H1 (cell line): ENCODE measurements around the gene MBNL1. TPM values are rescaled to one million over a fixed set of nuclear protein-coding genes. Genes with fewer than 3 reads are reported as not detected.

Experiments
- CTCF ChIA-PET: fragments of 300-600 bp; sonication (Branson Sonifier 250); formaldehyde crosslinking; loops from one replicate; lab custom pipeline; 2021; ENCODE audit not compliant: partially characterized antibody; lab: Charles Lee
- POLR2A ChIA-PET: fragments of 300-600 bp; sonication (Branson Sonifier 250); formaldehyde crosslinking; loops from one replicate; lab custom pipeline; 2021; ENCODE audit warnings: inconsistent platforms; ENCODE audit not compliant: partially characterized antibody; lab: Charles Lee
- DNase-seq, 2 experiments: peaks; one replicate each; pipeline versions ENCODE4 v3.0.0 to v3.0.0-alpha.2; 2010 to 2022; ENCODE audit warnings: low spot score in 2 of 2, low read depth in 1 of 2, mixed read lengths in 1 of 2
- FAIRE-seq: peaks from 2 replicates; lab custom pipeline; 2011; peaks lifted over from hg19 to GRCh38; lab: Jason Lieb, UNC
- H2AFZ ChIP-seq: 2 replicates; pipeline ENCODE4 v1.8.1; 2012; ENCODE audit warnings: low read length, inconsistent platforms
- H2AK5ac ChIP-seq: 2 replicates; pipeline ENCODE4 v1.6.1; 2013; ENCODE audit warnings: low read depth, low read length
- H2BK120ac ChIP-seq: replicated peaks from 2 replicates; pipeline ENCODE3; 2013; ENCODE audit warnings: low read depth, low read length, inconsistent platforms
- H2BK12ac ChIP-seq: 2 replicates; pipeline ENCODE4 v1.6.1; 2013; ENCODE audit warnings: low read depth, low read length
- H2BK15ac ChIP-seq: 2 replicates; pipeline ENCODE4 v1.6.1; 2013; ENCODE audit warnings: low read length
- H2BK20ac ChIP-seq: 2 replicates; pipeline ENCODE4 v1.6.1; 2013; ENCODE audit warnings: low read length
- H2BK5ac ChIP-seq: 2 replicates; pipeline ENCODE4 v1.6.1; 2013; ENCODE audit warnings: low read depth, low read length
- H3K14ac ChIP-seq: 2 replicates; pipeline ENCODE4 v1.6.1; 2013; ENCODE audit warnings: inconsistent platforms; ENCODE audit not compliant: insufficient read length
- H3K18ac ChIP-seq: 2 replicates; pipeline ENCODE4 v1.6.1; 2013; ENCODE audit warnings: low read length; ENCODE audit errors: extremely low read depth
- H3K23ac ChIP-seq: 2 replicates; pipeline ENCODE4 v1.6.1; 2013; ENCODE audit warnings: inconsistent platforms; ENCODE audit not compliant: insufficient read length
- H3K23me2 ChIP-seq: 2 replicates; pipeline ENCODE4 v1.6.1; 2013; ENCODE audit warnings: low read depth, low read length
- H3K27ac ChIP-seq: 2 replicates; pipeline ENCODE4 v1.6.1; 2011; ENCODE audit warnings: low read depth, low read length, inconsistent platforms
- H3K27me3 ChIP-seq, 4 experiments: replicated peaks in 1 of 4; 1 replicate in 1 of 4; 2 replicates in 3 of 4; pipeline versions ENCODE4 v1.6.1 to v1.8.1; 2011 to 2013; ENCODE audit warnings: low read length in 3 of 4, mild to moderate bottlenecking in 3 of 4, inconsistent platforms in 2 of 4, mixed read lengths in 2 of 4, moderate library complexity in 1 of 4; ENCODE audit not compliant: control insufficient read depth in 3 of 4, insufficient read depth in 3 of 4; ENCODE audit errors: extremely low read depth in 1 of 4
- H3K36me3 ChIP-seq, 4 experiments: 2 replicates each; pipeline versions ENCODE4 v1.6.1 to v1.8.1; 2011 to 2013; ENCODE audit warnings: mild to moderate bottlenecking in 4 of 4, low read length in 3 of 4, moderate library complexity in 2 of 4, control low read depth in 1 of 4, inconsistent platforms in 1 of 4; ENCODE audit not compliant: insufficient read depth in 4 of 4, control insufficient read depth in 2 of 4
- H3K4ac ChIP-seq: replicated peaks from 2 replicates; pipeline ENCODE3; 2013; ENCODE audit warnings: low read length, low read depth, mixed read lengths, inconsistent platforms; ENCODE audit not compliant: insufficient read length
- H3K4me1 ChIP-seq, 4 experiments: replicated peaks in 1 of 4; 1 replicate in 1 of 4; 2 replicates in 3 of 4; pipeline versions ENCODE4 v1.6.1 to v1.8.1; 2011 to 2013; ENCODE audit warnings: low read length in 3 of 4, inconsistent platforms in 2 of 4, mixed read lengths in 1 of 4; ENCODE audit not compliant: insufficient read depth in 4 of 4, control insufficient read depth in 3 of 4
- H3K4me2 ChIP-seq, 2 experiments: 2 replicates each; pipeline versions ENCODE4 v1.6.1 to v1.8.1; 2011 to 2013; ENCODE audit warnings: low read depth in 2 of 2, low read length in 2 of 2, control low read depth in 1 of 2, inconsistent platforms in 1 of 2, mild to moderate bottlenecking in 1 of 2; ENCODE audit not compliant: insufficient read depth in 1 of 2
- H3K4me3 ChIP-seq, 4 experiments: fragments of 200-600, 300-600 bp in 1 of 4; sonication (generic), shearing (Covaris generic), sonication (Bioruptor Twin) in 1 of 4; 2 replicates each; pipeline versions ENCODE4 v1.5.1 to v1.8.1; 2011 to 2016; ENCODE audit warnings: low read length in 4 of 4, low read depth in 3 of 4, control low read depth in 2 of 4, inconsistent platforms in 2 of 4, mild to moderate bottlenecking in 2 of 4, mixed read lengths in 1 of 4, moderate library complexity in 1 of 4; ENCODE audit not compliant: insufficient read depth in 2 of 4; ENCODE audit errors: extremely low read depth in 1 of 4
- H3K56ac ChIP-seq: replicated peaks from 2 replicates; pipeline ENCODE3; 2013; ENCODE audit warnings: low read depth, mild to moderate bottlenecking, mixed read lengths, low read length, inconsistent platforms; ENCODE audit not compliant: insufficient read length
- H3K79me1 ChIP-seq: 2 replicates; pipeline ENCODE4 v1.6.1; 2013; ENCODE audit warnings: low read depth, low read length, control low read depth
- H3K79me2 ChIP-seq, 2 experiments: 2 replicates each; pipeline versions ENCODE4 v1.6.1 to v1.8.1; 2012 to 2013; ENCODE audit warnings: low read length in 2 of 2, mild to moderate bottlenecking in 2 of 2, inconsistent platforms in 1 of 2; ENCODE audit not compliant: insufficient read depth in 2 of 2, control insufficient read depth in 1 of 2
- H3K9ac ChIP-seq, 4 experiments: replicated peaks in 1 of 4; 1 replicate in 1 of 4; 2 replicates in 3 of 4; pipeline versions ENCODE4 v1.6.1 to v1.8.1; 2011 to 2013; ENCODE audit warnings: low read depth in 3 of 4, low read length in 3 of 4, control low read depth in 2 of 4, mild to moderate bottlenecking in 2 of 4, moderate library complexity in 2 of 4, inconsistent platforms in 1 of 4; ENCODE audit errors: extremely low read depth in 1 of 4
- H3K9me3 ChIP-seq, 2 experiments: 2 replicates each; pipeline versions ENCODE4 v1.6.1 to v1.8.1; 2012 to 2013; ENCODE audit warnings: mild to moderate bottlenecking in 2 of 2, moderate library complexity in 2 of 2, control low read depth in 1 of 2, inconsistent platforms in 1 of 2, low read depth in 1 of 2, low read length in 1 of 2, mixed read lengths in 1 of 2; ENCODE audit not compliant: insufficient read depth in 2 of 2
- H4K20me1 ChIP-seq, 2 experiments: replicated peaks in 1 of 2; 2 replicates each; pipeline versions ENCODE3 to v1.8.1; 2011 to 2013; ENCODE audit warnings: inconsistent platforms in 2 of 2, low read length in 2 of 2, mild to moderate bottlenecking in 1 of 2; ENCODE audit not compliant: insufficient read depth in 2 of 2, control insufficient read depth in 1 of 2
- H4K5ac ChIP-seq: 2 replicates; pipeline ENCODE4 v1.6.1; 2013; ENCODE audit warnings: low read length, low read depth, mixed read lengths, inconsistent platforms; ENCODE audit not compliant: insufficient read length
- H4K8ac ChIP-seq: 2 replicates; pipeline ENCODE4 v1.8.0; 2013; ENCODE audit warnings: mild to moderate bottlenecking, moderate library complexity, low read length, inconsistent platforms; ENCODE audit not compliant: insufficient read depth; ENCODE audit errors: extremely low read depth
- H4K91ac ChIP-seq: replicated peaks from 2 replicates; pipeline ENCODE3; 2013; ENCODE audit warnings: low read length, mixed read lengths, inconsistent platforms; ENCODE audit not compliant: insufficient read length
- CBX8 ChIP-seq: fragments of 300-800, 300-1000 bp; sonication (generic); IDR thresholded peaks from 2 replicates; pipeline ENCODE4 v1.7.1; 2016; ENCODE audit warnings: low read depth, low read length, borderline replicate concordance
- HDAC6 ChIP-seq: IDR thresholded peaks from one replicate; pipeline ENCODE4 v1.7.1; 2012; ENCODE audit warnings: low read depth, mild to moderate bottlenecking, inconsistent platforms, low read length, moderate library complexity
- WGBS, 2 experiments: shearing (Covaris generic) in 1 of 2; methylation state at CpG; one replicate each; pipeline versions ENCODE4 v1.1.6 to v1.1.7; 2013 to 2015; ENCODE audit warnings: low lambda C conversion rate in 2 of 2, mixed read lengths in 2 of 2, inconsistent platforms in 1 of 2, low coverage in 1 of 2, missing lambda C conversion rate in 1 of 2; ENCODE audit not compliant: insufficient replicate concordance in 2 of 2, insufficient coverage in 1 of 2, insufficient read length in 1 of 2; ENCODE audit errors: extremely low coverage in 1 of 2, missing lambda C conversion rate in 1 of 2; 5-methylcytosine and 5-hydroxymethylcytosine counted together
- polyA plus RNA-seq, 7 experiments: library from polyadenylated mRNA; depleted of rRNA in 3 of 7; stranded (reverse) in 5 of 7; unstranded in 2 of 7; fragments of >200 nt in 5 of 7; fragments of 200-250 nt in 2 of 7; gene quantifications; 1 replicate in 5 of 7; 2 replicates in 1 of 7; 4 replicates in 1 of 7; pipeline versions ENCODE4 v1.2.1 to v1.2.3, GENCODE V29; 2011 to 2013; ENCODE audit warnings: missing spikeins in 2 of 7, mixed read lengths in 2 of 7
- total RNA-seq: library from RNA; stranded (reverse); fragmentation: NEBNext Ultra II Directional; extraction: Animal tissue kit (Norgen Biotek cat#: 25700); gene quantifications from 2 replicates; pipeline ENCODE4 v1.2.1, GENCODE V29; 2021

MBNL1 gene
- total and polyA plus RNA-seq, 2 of the 8 experiments (the other 6 are each of a cell fraction or from before 2014, with no cell fraction given) = 5.0 to 16.4 TPM

DNA sequence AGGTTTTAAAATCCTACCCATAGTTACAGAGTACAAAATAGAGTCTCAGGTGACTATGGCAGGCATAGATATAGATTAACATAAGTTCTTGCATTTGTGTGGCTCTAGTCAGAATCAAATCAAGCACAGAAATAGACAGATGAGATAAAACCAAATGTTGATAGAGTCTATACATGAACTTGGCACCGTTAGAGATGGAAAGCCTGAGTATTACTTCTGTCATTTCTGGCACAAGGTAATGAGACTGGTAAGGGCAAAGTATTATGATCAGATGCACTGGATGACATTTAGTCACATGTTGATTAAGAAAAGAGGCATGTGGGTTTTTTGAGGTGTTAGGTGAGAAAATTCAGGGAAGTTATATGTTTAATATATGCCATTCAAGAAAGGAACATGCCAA is 219.7 kb downstream of the MBNL1 start:
- H3K23me2 ChIP-seq = no peaks in the 10 kb centered on the region
- no peak overlapping the region for H2AK5ac ChIP-seq
- H3K4me2 ChIP-seq = no peak overlapping the region
- H3K27me3 ChIP-seq = peaks cover 0 to 1% (median 0%) of the 10 kb centered on the region in 4 experiments; a peak in 1 of 7 replicates
- H3K4me3 ChIP-seq = no peak overlapping the region
- no peaks in the 10 kb centered on the region for H3K79me1 ChIP-seq
- no peak overlapping the region for H4K91ac ChIP-seq
- no peak overlapping the region for H2BK15ac ChIP-seq
- H3K56ac ChIP-seq = no peak overlapping the region
- H4K20me1 ChIP-seq = no peaks in the 10 kb centered on the region
- H2BK120ac ChIP-seq = no peak overlapping the region
- no peak overlapping the region for H2BK12ac ChIP-seq
- FAIRE-seq (no peak), DNase-seq (no peak)
- no peak overlapping the region for H4K5ac ChIP-seq
- no peak overlapping the region for H3K14ac ChIP-seq
- ChIA-PET POLR2A (no interaction called here), CTCF (interaction anchor here (1.6 to 2.0 kb wide), 2 partner anchors 13 to 16 kb away, joined by 4 to 11 read pairs; no protein-coding TSS in a partner anchor)
- no peak overlapping the region for H3K4ac ChIP-seq
- no peak overlapping the region for H3K27ac ChIP-seq
- H3K9me3 ChIP-seq = no peaks in the 10 kb centered on the region
- no peak overlapping the region for H3K23ac ChIP-seq
- H4K8ac ChIP-seq = no peak overlapping the region
- no peaks in the 10 kb centered on the region for H3K79me2 ChIP-seq
- no peaks in the 10 kb centered on the region for H3K4me1 ChIP-seq
- TF ChIP-seq CBX8 = no peak
- TF ChIP-seq HDAC6 = no peak
- H2AFZ ChIP-seq = no peak overlapping the region
- no peak overlapping the region for H3K18ac ChIP-seq
- WGBS, 2 experiments = 94% methylated on average over 1 of the region's 1 CpG; no CpG with 5 or more reads in 1 of the 2 experiments
- no peaks in the 10 kb centered on the region for H3K36me3 ChIP-seq
- no peak overlapping the region for H2BK5ac ChIP-seq
- H3K9ac ChIP-seq = no peak overlapping the region
- no peak overlapping the region for H2BK20ac ChIP-seq
